Adipocyte (in vitro differentiated cells): ENCODE measurements around the gene GABRB1.

Experiments used
- DNase-seq: peaks from one replicate; pipeline ENCODE4 v3.0.0-alpha.2; 2015; ENCODE audit warnings: low read depth
- H3K27me3 ChIP-seq: replicated peaks from 2 replicates; pipeline ENCODE4 v1.7.0; 2013; ENCODE audit warnings: mild to moderate bottlenecking, low read length, moderate library complexity; ENCODE audit not compliant: control insufficient read depth, insufficient read depth
- H3K36me3 ChIP-seq: 2 replicates; pipeline ENCODE4 v1.7.0; 2013; ENCODE audit warnings: low read length, mild to moderate bottlenecking, moderate library complexity; ENCODE audit not compliant: control insufficient read depth, insufficient read depth, severe bottlenecking
- H3K4me1 ChIP-seq: 2 replicates; pipeline ENCODE4 v1.7.0; 2013; ENCODE audit warnings: mild to moderate bottlenecking, low read length, moderate library complexity; ENCODE audit not compliant: control insufficient read depth, insufficient read depth
- H3K4me3 ChIP-seq: 2 replicates; pipeline ENCODE4 v1.7.0; 2013; ENCODE audit warnings: mild to moderate bottlenecking, low read length, moderate library complexity
- H3K9ac ChIP-seq: 2 replicates; pipeline ENCODE4 v1.7.0; 2013; ENCODE audit warnings: mild to moderate bottlenecking, low read length, moderate library complexity
- H3K9me3 ChIP-seq: 2 replicates; pipeline ENCODE4 v1.7.0; 2013; ENCODE audit warnings: mild to moderate bottlenecking, low read length, moderate library complexity; ENCODE audit not compliant: control insufficient read depth

GABRB1 gene

DNA sequence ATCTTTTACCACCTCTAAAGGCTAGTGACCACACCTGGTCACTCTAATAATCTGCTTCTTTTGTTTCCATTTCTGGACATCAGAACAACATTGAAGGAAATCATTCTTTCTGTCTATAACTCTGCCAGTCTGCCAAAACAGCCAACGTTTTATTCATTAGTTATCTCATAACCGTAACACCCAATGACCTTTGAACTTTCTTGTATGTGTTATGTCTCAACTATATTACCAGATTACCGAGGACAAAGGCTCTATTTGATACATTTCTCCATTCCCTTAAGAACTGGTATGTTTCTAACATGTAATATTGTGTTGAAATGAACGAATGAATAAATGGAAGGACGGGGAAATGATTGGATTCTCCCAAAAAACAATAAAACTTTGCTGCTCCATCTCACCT is 152.7 kb downstream of the GABRB1 start:
- Histone ChIP-seq H3K4me3 (no peak overlapping the region), H3K9ac (no peak overlapping the region), H3K36me3 (no peaks in the 10 kb centered on the region), H3K4me1 (no peaks in the 10 kb centered on the region), H3K27me3 (peaks cover 7% of the 10 kb centered on the region), H3K9me3 (no peaks in the 10 kb centered on the region)
- no peak for DNase-seq

DNA sequence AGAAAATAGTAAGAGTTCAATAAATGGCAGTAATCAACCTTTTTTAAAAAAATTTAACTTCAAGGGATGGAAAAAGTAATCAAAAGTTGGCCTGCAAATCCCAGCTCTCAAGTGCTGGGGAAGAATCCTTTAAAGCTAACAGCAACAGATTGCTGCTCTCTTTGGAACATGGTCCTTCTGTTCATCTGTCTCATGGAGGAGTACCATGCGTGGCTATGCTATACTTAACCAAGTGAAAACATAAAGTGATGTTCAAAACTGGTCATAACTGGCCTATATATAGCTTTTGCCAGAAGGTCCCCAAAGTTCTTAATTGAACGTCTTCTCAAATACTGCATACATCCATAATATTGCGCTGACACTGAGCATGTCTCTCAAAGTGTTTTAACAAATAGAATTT is 154.4 kb downstream of the GABRB1 start:
- no peak for DNase-seq
- Histone ChIP-seq H3K4me1 (no peaks in the 10 kb centered on the region), H3K9ac (no peak overlapping the region), H3K4me3 (no peak overlapping the region), H3K36me3 (no peaks in the 10 kb centered on the region), H3K9me3 (no peaks in the 10 kb centered on the region), H3K27me3 (peaks cover 7% of the 10 kb centered on the region)

DNA sequence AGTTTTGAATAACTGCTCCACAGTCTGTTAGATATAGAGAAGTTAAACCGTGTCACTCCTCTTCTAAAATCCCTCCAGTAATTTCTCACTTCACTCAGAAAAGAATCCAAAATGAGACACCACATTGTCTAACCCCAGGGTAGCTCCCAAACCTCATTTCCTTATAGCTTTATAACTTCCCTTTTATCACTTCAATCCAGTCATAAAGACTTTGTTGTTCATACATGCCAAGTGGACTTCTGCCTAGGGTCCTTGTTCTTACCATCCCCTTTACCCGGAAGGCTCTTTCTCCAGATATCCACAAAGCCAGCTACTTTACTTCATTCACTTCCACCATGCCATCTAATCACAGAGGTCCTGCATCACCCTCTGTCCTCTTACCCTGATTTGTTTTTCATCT is 156.2 kb downstream of the GABRB1 start:
- peaks cover 7% of the 10 kb centered on the region for H3K27me3 ChIP-seq
- no peak overlapping the region for H3K9ac ChIP-seq

DNA sequence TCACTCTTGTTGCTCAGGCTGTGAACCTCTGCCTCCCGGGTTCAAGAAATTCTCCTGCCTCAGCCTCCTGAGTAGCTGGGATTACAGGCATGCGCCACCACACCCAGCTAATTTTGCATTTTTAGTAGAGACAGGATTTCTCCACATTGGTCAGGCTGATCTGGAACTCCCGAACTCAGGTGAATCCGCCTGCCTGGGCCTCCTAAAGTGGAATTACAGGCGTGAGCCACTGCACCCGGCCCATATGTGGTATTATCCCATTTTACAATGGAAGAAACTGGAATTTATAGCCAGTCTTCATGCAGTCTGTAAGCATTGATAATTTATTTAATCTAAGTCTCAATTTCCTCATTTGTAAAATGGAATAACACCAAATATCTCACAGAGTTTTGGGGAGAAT is 161.8 kb downstream of the GABRB1 start:
- H3K4me1 ChIP-seq: no peaks in the 10 kb centered on the region
- H3K4me3 ChIP-seq: no peak overlapping the region
- no peak for DNase-seq

More for the DNA sequence above, 156.2 kb downstream of the GABRB1 start:
- no peaks in the 10 kb centered on the region for H3K36me3 ChIP-seq
- no peaks in the 10 kb centered on the region for H3K4me1 ChIP-seq
- no peaks in the 10 kb centered on the region for H3K9me3 ChIP-seq
- no peak for DNase-seq
- H3K4me3 ChIP-seq: no peak overlapping the region

DNA sequence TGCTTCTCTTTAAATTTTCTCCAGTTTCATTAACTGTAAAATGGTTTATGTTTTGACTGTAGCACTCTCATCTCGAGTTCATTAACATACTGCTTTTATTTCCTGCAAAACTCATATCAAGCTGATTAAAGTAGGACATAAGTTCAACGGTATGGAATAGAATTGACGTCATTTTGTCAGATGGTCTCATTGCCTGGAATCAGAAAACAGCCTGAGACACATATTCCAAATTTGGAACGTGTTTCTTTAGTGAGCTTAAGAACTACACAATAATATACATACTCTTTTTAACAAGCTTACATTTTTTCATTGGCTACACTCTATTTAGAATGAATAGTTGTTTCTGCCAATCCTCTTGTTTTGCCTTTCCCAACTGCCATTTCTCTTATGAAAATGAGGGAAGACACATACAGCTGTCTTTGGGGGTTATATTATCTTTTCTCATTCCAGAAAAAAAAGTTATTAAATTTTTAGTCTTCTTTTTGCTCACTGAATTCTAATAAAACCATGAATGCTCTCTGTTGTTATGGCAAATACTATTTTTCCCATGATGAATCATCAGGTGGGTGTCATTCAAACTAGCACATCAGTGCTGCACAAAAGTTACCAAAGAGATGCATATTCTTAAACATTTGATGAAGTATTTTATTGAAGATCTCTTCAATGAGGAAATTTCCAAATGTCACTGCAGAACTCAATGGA is 162.8 kb downstream of the GABRB1 start:
- Histone ChIP-seq H3K9me3 (no peaks in the 10 kb centered on the region), H3K27me3 (no peaks in the 10 kb centered on the region), H3K4me1 (no peaks in the 10 kb centered on the region), H3K9ac (no peak overlapping the region), H3K36me3 (no peaks in the 10 kb centered on the region), H3K4me3 (no peak overlapping the region)
- DNase-seq: no peak

More for the DNA sequence above, 161.8 kb downstream of the GABRB1 start:
- no peaks in the 10 kb centered on the region for H3K27me3 ChIP-seq
- no peaks in the 10 kb centered on the region for H3K36me3 ChIP-seq
- no peaks in the 10 kb centered on the region for H3K9me3 ChIP-seq
- H3K9ac ChIP-seq: no peak overlapping the region

DNA sequence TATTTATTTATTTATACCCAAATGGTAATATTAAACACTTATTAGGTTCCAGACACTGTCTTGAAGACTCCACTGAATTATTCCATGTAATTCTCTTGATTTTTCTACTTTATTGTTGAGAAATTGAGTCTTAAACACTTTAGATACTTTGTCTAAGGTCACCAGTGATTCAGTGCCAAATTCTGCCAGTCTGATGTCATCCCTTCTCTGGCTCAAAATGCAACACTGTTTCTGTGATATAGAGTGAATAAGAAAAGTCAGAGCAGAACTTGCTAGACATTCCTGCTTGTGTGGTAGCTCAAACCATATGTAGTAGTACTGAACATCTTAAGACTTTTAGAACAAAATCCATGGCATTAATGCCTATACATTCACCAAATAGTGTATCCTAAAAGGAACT is 164.3 kb downstream of the GABRB1 start:
- no peak overlapping the region for H3K9ac ChIP-seq
- no peaks in the 10 kb centered on the region for H3K36me3 ChIP-seq
- no peaks in the 10 kb centered on the region for H3K9me3 ChIP-seq
- no peaks in the 10 kb centered on the region for H3K27me3 ChIP-seq
- peak; percentile 50 for DNase-seq
- H3K4me1 ChIP-seq: no peaks in the 10 kb centered on the region
- H3K4me3 ChIP-seq: no peak overlapping the region

DNA sequence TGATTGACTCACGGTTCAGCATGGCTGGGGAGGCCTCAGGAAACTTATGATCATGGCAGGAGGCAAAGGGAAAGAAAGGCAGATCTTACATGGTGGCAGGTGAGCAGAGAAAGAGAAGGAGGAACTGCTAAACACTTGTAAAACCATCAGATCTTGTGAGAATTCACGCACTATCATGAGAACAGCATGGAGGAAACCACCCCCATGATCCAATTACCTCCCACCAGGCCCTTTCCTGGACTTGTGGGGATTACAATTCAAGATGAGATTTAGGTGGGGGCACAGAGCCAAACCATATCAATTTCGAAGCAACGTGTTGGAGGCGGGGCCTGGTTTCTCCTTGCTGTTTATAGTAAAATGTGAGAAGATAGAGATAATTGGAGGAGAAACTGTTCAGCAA is 167.4 kb downstream of the GABRB1 start:
- Histone ChIP-seq H3K36me3 (no peaks in the 10 kb centered on the region), H3K9ac (no peak overlapping the region), H3K27me3 (no peaks in the 10 kb centered on the region), H3K4me1 (no peaks in the 10 kb centered on the region), H3K4me3 (no peak overlapping the region), H3K9me3 (no peaks in the 10 kb centered on the region)
- DNase-seq: no peak

DNA sequence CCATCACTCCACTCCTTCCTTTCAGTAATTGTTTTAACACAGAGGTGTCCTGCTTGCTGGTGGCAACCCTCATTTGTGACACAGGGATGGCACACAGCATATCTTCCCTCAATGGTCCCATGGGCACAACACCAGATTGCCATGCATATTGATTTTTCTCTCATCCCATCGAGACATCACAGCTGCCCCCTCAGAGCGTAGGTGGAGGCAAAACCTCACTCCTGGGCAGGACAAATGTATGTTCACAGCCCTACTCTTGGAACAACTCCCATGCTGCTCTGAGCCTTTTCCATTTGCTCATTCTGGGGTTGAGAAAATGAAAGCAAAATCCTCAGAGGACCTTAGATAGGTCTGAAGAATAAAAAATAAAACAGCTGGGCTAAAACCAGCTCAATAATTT is 172.2 kb downstream of the GABRB1 start:
- Histone ChIP-seq H3K36me3 (no peaks in the 10 kb centered on the region), H3K4me3 (no peak overlapping the region), H3K4me1 (no peaks in the 10 kb centered on the region), H3K9me3 (no peaks in the 10 kb centered on the region), H3K9ac (no peak overlapping the region), H3K27me3 (peaks cover 3% of the 10 kb centered on the region)
- no peak for DNase-seq

DNA sequence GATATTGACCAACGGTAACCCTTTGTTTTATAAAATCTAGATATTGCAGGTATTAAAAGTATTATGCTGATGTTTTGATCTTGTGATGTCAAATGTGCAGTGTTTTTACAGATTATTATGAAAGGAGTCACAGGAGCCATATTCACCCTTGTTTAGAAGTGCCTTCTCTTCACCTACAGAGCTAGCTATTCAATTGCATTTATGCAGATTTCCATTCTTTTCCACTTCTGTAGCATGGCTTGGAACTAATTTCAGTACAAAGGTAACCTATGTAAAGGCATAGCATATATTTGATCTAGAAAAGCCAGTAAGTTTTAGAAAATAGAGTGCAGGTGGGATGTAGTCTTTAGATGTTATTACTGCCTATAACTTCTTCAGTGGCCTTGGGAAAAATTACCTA is 176.2 kb downstream of the GABRB1 start:
- Histone ChIP-seq H3K4me3 (no peak overlapping the region), H3K9ac (no peak overlapping the region), H3K4me1 (peaks cover 7% of the 10 kb centered on the region), H3K9me3 (no peaks in the 10 kb centered on the region), H3K27me3 (peaks cover 3% of the 10 kb centered on the region), H3K36me3 (no peaks in the 10 kb centered on the region)
- no peak for DNase-seq

DNA sequence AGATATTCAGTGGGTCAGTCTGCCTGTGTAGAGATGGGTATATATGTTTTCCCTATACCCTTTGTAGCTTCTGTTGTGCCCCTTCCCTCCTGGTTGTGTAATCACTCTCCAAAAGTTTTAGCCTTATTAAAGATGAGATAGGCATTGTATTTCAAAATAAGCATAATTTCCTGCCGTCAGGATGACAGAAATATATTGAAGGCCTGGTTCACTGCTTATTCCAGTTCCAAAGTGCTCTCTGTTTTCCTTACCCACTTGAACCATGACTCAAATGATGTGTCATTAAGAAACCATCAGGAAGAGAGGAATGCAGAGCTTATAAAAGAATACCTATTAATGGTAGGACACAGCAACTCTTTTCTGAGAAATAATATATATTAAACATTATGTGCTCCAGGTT is 178.5 kb downstream of the GABRB1 start:
- Histone ChIP-seq H3K36me3 (no peaks in the 10 kb centered on the region), H3K4me3 (no peak overlapping the region), H3K4me1 (peaks cover 7% of the 10 kb centered on the region), H3K27me3 (no peaks in the 10 kb centered on the region), H3K9ac (no peak overlapping the region), H3K9me3 (no peaks in the 10 kb centered on the region)
- DNase-seq: peak; percentile 43

DNA sequence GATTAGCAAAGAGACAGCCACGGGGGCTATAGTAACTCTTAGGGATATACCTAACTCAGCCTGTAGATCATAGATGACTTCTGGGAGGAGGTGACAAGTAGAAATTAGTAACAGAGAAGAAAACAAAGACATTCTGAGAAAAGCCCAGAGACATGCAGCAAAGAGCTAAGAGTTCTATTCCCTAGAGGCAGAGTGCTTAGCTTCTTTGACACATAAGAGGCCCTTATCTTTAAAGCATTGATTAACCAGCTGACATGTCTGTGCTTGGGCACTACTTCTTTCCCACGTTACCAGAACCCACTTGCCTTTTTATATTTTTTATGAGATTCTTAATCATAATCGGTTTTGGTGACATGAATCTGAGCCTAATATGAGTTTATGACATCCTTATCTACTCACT is 179.5 kb downstream of the GABRB1 start:
- no peaks in the 10 kb centered on the region for H3K27me3 ChIP-seq
- no peak overlapping the region for H3K4me3 ChIP-seq
- no peaks in the 10 kb centered on the region for H3K9me3 ChIP-seq
- no peaks in the 10 kb centered on the region for H3K36me3 ChIP-seq
- no peak overlapping the region for H3K9ac ChIP-seq
- no peak for DNase-seq
- H3K4me1 ChIP-seq: peaks cover 7% of the 10 kb centered on the region

DNA sequence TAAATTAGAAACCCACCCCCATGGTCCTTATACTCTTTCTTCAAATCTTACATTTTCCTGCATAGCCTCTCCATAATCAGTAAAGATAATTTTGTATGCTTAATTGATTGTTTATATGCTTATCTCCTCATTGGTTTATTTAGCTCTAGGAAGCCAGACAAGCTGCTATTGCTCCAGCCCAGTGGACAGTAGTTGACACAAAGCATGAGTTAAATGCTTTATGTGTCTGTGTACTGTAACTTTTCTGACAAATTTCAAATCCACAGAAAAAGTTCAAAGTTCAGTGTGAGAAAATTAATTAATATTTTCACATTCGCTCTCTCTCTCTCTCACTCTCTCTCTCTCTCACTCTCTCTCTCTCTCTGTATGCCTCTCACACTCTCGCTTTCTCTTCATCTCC is 181.7 kb downstream of the GABRB1 start:
- Histone ChIP-seq H3K9me3 (no peaks in the 10 kb centered on the region), H3K27me3 (no peaks in the 10 kb centered on the region), H3K4me1 (peaks cover 7% of the 10 kb centered on the region), H3K9ac (no peak overlapping the region), H3K36me3 (no peaks in the 10 kb centered on the region), H3K4me3 (no peak overlapping the region)
- no peak for DNase-seq
